Trophoblast cell (in vitro differentiated cells and primary cell): Measurements from ENCODE around the gene NHLRC1.
A peak's percentile ranks its signal among the peaks of the same experiment; 100 is the strongest.

Source experiments
- DNase-seq, 2 donors: peaks; one replicate each; pipeline ENCODE4 v3.0.0-alpha.2; 2016
- H2AFZ ChIP-seq: 2 replicates; pipeline ENCODE4 v1.6.1; 2013; ENCODE audit warnings: low read length, moderate library complexity, mild to moderate bottlenecking; ENCODE audit not compliant: insufficient read depth, poor library complexity
- H2AK5ac ChIP-seq: 2 replicates; pipeline ENCODE4 v1.6.1; 2013; ENCODE audit warnings: mild to moderate bottlenecking, low read length
- H2BK120ac ChIP-seq: 2 replicates; pipeline ENCODE4 v1.6.1; 2013; ENCODE audit warnings: low read length, mild to moderate bottlenecking, moderate library complexity; ENCODE audit not compliant: insufficient read depth, poor library complexity
- H2BK12ac ChIP-seq: 2 replicates; pipeline ENCODE4 v1.6.1; 2013; ENCODE audit warnings: mild to moderate bottlenecking, low read length, moderate library complexity
- H2BK5ac ChIP-seq: 2 replicates; pipeline ENCODE4 v1.6.1; 2013; ENCODE audit warnings: low read length, low read depth, moderate library complexity, mild to moderate bottlenecking; ENCODE audit not compliant: poor library complexity
- H3K14ac ChIP-seq: 2 replicates; pipeline ENCODE4 v1.6.1; 2013; ENCODE audit warnings: mild to moderate bottlenecking, low read length
- H3K18ac ChIP-seq: 2 replicates; pipeline ENCODE4 v1.6.1; 2013; ENCODE audit warnings: mild to moderate bottlenecking, low read length
- H3K23ac ChIP-seq: 2 replicates; pipeline ENCODE4 v1.6.1; 2013; ENCODE audit warnings: low read length
- H3K27ac ChIP-seq: 2 replicates; pipeline ENCODE4 v1.5.1; 2013; ENCODE audit warnings: low read depth, mild to moderate bottlenecking, inconsistent platforms, low read length, moderate library complexity
- H3K27me3 ChIP-seq: 2 replicates; pipeline ENCODE4 v1.6.1; 2013; ENCODE audit warnings: inconsistent platforms, mild to moderate bottlenecking, low read length, moderate library complexity; ENCODE audit not compliant: insufficient read depth
- H3K36me3 ChIP-seq, 2 experiments: 1 replicate in 1 of 2; 2 replicates in 1 of 2; pipeline ENCODE4 v1.6.1; 2013; ENCODE audit warnings: low read length in 2 of 2, mild to moderate bottlenecking in 2 of 2, moderate library complexity in 1 of 2; ENCODE audit not compliant: insufficient read depth in 2 of 2, control insufficient read depth in 1 of 2
- H3K4ac ChIP-seq: 2 replicates; pipeline ENCODE4 v1.6.1; 2013; ENCODE audit warnings: low read depth, mild to moderate bottlenecking, low read length, moderate library complexity
- H3K4me1 ChIP-seq, 2 experiments: 1 replicate in 1 of 2; 2 replicates in 1 of 2; pipeline ENCODE4 v1.6.1; 2013; ENCODE audit warnings: low read length in 2 of 2, mild to moderate bottlenecking in 2 of 2, moderate library complexity in 1 of 2; ENCODE audit not compliant: insufficient read depth in 2 of 2, control insufficient read depth in 1 of 2
- H3K4me2 ChIP-seq: 2 replicates; pipeline ENCODE4 v1.6.1; 2013; ENCODE audit warnings: inconsistent platforms, mild to moderate bottlenecking, low read length, moderate library complexity
- H3K4me3 ChIP-seq: 2 replicates; pipeline ENCODE4 v1.5.1; 2013; ENCODE audit warnings: mild to moderate bottlenecking, low read depth, low read length, inconsistent platforms
- H3K79me1 ChIP-seq: one replicate; pipeline ENCODE4 v1.6.1; 2013; ENCODE audit warnings: low read length
- H3K79me2 ChIP-seq: 2 replicates; pipeline ENCODE4 v1.6.1; 2013; ENCODE audit warnings: low read length, mild to moderate bottlenecking; ENCODE audit not compliant: control insufficient read depth, insufficient read depth, poor library complexity
- H3K9ac ChIP-seq: 2 replicates; pipeline ENCODE4 v1.6.1; 2013; ENCODE audit warnings: mild to moderate bottlenecking, low read length
- H3K9me3 ChIP-seq: 2 replicates; pipeline ENCODE4 v1.6.1; 2013; ENCODE audit warnings: low read depth, mild to moderate bottlenecking, control low read depth, inconsistent platforms, low read length; ENCODE audit not compliant: insufficient read depth
- H4K12ac ChIP-seq: 2 replicates; pipeline ENCODE4 v1.6.1; 2013; ENCODE audit warnings: low read depth, mild to moderate bottlenecking, low read length, moderate library complexity
- H4K8ac ChIP-seq: 2 replicates; pipeline ENCODE4 v1.6.1; 2013; ENCODE audit warnings: low read depth, mild to moderate bottlenecking, low read length, moderate library complexity
- H4K91ac ChIP-seq: one replicate; pipeline ENCODE4 v1.6.1; 2013; ENCODE audit warnings: low read depth, mild to moderate bottlenecking, low read length, moderate library complexity
- WGBS: extraction: QIAGEN DNeasy Blood & Tissue Kit; methylation state at CpG from one replicate; pipeline ENCODE4 v1.1.7; 2013; ENCODE audit warnings: missing lambda C conversion rate; ENCODE audit not compliant: insufficient read length, insufficient coverage; ENCODE audit errors: extremely low coverage; 5-methylcytosine and 5-hydroxymethylcytosine counted together

The NHLRC1 gene

DNA sequence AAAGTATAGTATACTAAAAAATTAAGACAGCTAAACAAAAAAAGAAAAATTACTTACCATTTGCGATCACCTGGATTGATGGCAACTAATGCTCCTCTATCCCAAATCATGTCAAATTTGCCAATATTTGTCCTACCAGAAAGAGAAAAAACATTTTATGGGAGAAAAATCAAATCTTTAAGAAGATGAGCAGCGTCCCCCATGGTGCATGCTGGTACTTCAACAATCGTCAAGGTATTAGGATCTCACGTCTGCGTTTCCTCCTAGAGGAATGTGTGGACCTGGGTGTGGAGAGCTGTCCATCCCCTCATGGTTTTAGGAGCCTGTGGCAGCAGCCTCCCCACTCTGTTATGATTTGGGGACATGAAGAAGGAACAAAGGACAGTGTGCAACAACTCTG is 16.4 kb upstream of the NHLRC1 start:
- Histone ChIP-seq H3K4me3 (no peak overlapping the region), H4K8ac (no peak overlapping the region), H3K27me3 (no peaks in the 10 kb centered on the region), H3K4me2 (no peak overlapping the region), H2BK12ac (no peak overlapping the region), H4K12ac (no peak overlapping the region), H3K18ac (no peak overlapping the region), H4K91ac (no peak overlapping the region), H3K4me1 (peaks cover 0 to 3% of the 10 kb centered on the region in 2 experiments), H3K4ac (no peak overlapping the region), H3K79me2 (no peaks in the 10 kb centered on the region), H3K14ac (no peak overlapping the region), H3K9ac (no peak overlapping the region), H3K27ac (no peak overlapping the region), H3K36me3 (peaks cover 5 to 10% of the 10 kb centered on the region in 2 experiments), H2AK5ac (no peak overlapping the region), H3K79me1 (no peaks in the 10 kb centered on the region), H2AFZ (no peak overlapping the region), H3K9me3 (no peaks in the 10 kb centered on the region), H3K23ac (no peak overlapping the region), H2BK5ac (no peak overlapping the region), H2BK120ac (no peak overlapping the region)
- peak in 1 of 2 donors; percentile 42 for DNase-seq
- WGBS = no CpG with 5 or more reads among the region's 5 CpGs

DNA sequence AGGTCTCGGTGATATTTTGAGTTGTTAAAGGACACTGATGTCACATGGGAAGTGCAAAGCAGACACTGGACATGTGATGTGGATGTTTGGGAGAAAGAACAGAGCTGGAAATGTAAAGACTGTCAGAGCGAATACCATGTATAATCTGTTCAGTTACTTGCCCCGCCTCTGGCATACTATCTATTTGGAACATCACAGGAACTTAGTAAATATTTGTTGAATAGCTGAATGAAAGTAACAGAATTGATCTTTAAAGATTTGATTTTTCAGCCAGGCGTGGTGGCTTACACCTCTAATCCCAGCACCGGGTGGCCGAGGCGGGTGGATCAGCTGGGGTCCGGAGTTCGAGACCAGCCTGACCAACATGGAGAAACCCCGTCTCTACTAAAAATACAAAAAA is 13.8 kb upstream of the NHLRC1 start:
- WGBS = no CpG with 5 or more reads among the region's 10 CpGs
- Histone ChIP-seq H2BK5ac (no peak overlapping the region), H3K4me1 (peaks cover 0 to 3% of the 10 kb centered on the region in 2 experiments), H4K12ac (no peak overlapping the region), H3K23ac (no peak overlapping the region), H3K14ac (no peak overlapping the region), H3K27ac (no peak overlapping the region), H2BK12ac (no peak overlapping the region), H4K8ac (no peak overlapping the region), H4K91ac (no peak overlapping the region), H3K4me3 (no peak overlapping the region), H3K4ac (no peak overlapping the region), H2AK5ac (no peak overlapping the region), H3K79me2 (no peaks in the 10 kb centered on the region), H3K4me2 (no peak overlapping the region), H3K79me1 (no peaks in the 10 kb centered on the region), H3K36me3 (peaks cover 7 to 9% of the 10 kb centered on the region in 2 experiments), H3K27me3 (no peaks in the 10 kb centered on the region), H3K9me3 (no peaks in the 10 kb centered on the region), H2BK120ac (no peak overlapping the region), H3K9ac (no peak overlapping the region), H2AFZ (no peak overlapping the region), H3K18ac (no peak overlapping the region)
- DNase-seq = peak in 1 of 2 donors; percentile 70

DNA sequence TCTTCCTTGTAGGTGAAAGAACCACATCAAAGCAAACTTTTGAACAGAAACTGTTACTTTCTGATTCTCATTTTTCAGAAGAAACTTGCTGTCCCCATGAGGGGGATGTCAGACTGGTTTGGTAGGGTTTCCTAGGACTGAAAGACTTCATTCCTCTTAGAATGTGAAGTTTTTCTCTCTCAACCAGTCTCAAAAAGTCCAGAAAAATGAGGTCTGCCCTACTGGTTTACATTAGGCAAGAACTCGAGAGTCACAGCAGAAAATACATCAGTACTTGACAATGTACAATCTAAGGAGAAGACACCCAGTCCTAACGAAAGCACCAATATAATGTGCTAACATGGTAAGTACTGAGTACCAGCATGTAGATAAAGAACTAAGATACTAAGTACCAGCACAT is 12.7 kb upstream of the NHLRC1 start:
- no peak overlapping the region for H4K8ac ChIP-seq
- no CpG with 5 or more reads among the region's 2 CpGs for WGBS

DNA sequence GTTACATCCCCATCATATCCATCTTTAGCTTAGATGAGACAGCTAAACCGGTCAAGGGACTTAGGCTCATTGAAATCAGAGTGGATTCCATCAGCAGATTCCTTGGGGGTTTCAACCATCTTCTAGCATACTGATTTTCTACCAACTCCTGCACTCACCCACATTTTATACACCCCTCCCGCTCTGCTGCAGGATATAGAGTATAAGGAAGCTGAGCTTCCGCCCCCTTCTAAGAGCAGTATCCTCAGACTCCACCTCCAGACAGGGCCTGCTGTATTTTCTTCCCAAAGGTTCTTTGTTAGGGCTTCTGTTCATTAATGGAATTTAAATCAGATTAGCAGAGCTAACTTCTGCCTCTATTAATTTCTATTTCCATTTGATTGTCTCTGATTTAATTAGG is 9.9 kb upstream of the NHLRC1 start:
- Histone ChIP-seq H3K4me3 (no peak overlapping the region), H3K9me3 (no peaks in the 10 kb centered on the region), H2BK120ac (no peak overlapping the region), H2AFZ (no peak overlapping the region), H3K4ac (no peak overlapping the region), H3K4me1 (peaks cover 0 to 3% of the 10 kb centered on the region in 2 experiments), H3K36me3 (peaks cover 3 to 4% of the 10 kb centered on the region in 2 experiments), H4K12ac (no peak overlapping the region), H3K18ac (no peak overlapping the region), H3K27ac (no peak overlapping the region), H3K27me3 (no peaks in the 10 kb centered on the region), H2BK12ac (no peak overlapping the region), H4K91ac (no peak overlapping the region), H2BK5ac (no peak overlapping the region), H2AK5ac (no peak overlapping the region), H3K4me2 (no peak overlapping the region), H3K9ac (no peak overlapping the region), H3K79me1 (no peaks in the 10 kb centered on the region), H3K14ac (no peak overlapping the region), H3K79me2 (no peaks in the 10 kb centered on the region), H3K23ac (no peak overlapping the region), H4K8ac (no peak overlapping the region)
- no CpG with 5 or more reads among the region's 3 CpGs for WGBS
- DNase-seq = no peak

More for the DNA sequence above, 12.7 kb upstream of the NHLRC1 start:
- H3K36me3 ChIP-seq = peaks cover 5 to 7% of the 10 kb centered on the region in 2 experiments
- no peaks in the 10 kb centered on the region for H3K79me2 ChIP-seq
- no peak overlapping the region for H3K4me2 ChIP-seq
- H2BK12ac ChIP-seq = no peak overlapping the region
- H3K23ac ChIP-seq = no peak overlapping the region
- no peaks in the 10 kb centered on the region for H3K9me3 ChIP-seq
- no peak overlapping the region for H2BK5ac ChIP-seq
- H4K91ac ChIP-seq = no peak overlapping the region
- H4K12ac ChIP-seq = no peak overlapping the region
- peaks cover 0 to 3% of the 10 kb centered on the region in 2 experiments for H3K4me1 ChIP-seq
- H3K79me1 ChIP-seq = no peaks in the 10 kb centered on the region
- H2AK5ac ChIP-seq = no peak overlapping the region
- no peaks in the 10 kb centered on the region for H3K27me3 ChIP-seq
- peak; percentile 74 to 97 for DNase-seq
- no peak overlapping the region for H2AFZ ChIP-seq
- H2BK120ac ChIP-seq = no peak overlapping the region
- no peak overlapping the region for H3K4me3 ChIP-seq
- H3K27ac ChIP-seq = no peak overlapping the region
- H3K14ac ChIP-seq = no peak overlapping the region
- H3K9ac ChIP-seq = no peak overlapping the region
- no peak overlapping the region for H3K4ac ChIP-seq
- no peak overlapping the region for H3K18ac ChIP-seq
